Measurements from ENCODE around the gene BACH2. TPM values are rescaled to one million over a fixed set of nuclear protein-coding genes. Genes with fewer than 3 reads are reported as not detected.

Gene BACH2
- total RNA-seq, 1 experiment from 2014 or later: 3.3 TPM

DNA sequence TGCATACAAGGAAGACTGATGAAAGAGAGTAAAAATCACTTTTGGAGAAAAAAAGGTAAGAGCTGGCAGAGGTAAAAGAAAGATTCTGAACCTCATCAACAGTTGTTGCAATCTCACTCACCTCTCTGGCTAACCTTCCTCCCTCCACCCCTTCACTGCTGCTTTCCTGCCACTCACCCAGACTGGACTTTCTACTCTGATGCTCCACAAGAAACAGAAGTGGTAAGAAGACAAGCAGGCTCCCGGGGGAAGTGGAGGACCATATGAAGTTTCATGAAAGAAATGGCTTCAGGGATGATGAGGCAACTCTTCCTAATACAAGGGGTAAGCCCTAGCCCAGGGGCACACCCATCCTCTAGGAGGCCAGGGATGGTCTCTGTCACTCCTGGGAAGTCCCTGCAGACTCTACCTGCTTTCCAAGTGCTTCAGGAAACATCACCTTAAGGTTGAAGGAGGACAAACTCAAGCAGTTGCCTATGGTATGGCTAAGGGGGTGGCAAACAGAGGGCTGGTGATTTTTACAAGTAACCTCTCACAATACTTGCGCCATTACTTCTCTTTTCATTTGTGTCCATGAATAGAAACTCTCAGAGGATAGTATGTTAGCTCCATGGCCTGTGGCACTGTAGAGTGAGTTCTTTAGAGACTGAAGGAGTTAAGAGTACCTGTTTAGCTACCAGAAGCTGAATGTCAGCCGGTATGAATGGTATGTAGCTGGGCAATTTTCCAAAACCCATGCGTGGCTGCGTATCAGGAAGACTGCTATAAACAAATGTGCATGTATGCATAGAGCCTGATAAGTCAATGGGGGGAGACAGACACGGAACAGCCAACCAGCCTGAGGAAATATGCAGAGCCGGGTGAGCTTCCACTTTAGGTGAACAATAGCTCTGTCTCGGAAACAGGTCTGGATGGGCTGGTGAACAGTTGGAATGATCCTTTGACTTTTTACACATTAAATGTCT, 112.0 kb downstream of the BACH2 start (continued):
- TF ChIP-seq, protein P1, sequence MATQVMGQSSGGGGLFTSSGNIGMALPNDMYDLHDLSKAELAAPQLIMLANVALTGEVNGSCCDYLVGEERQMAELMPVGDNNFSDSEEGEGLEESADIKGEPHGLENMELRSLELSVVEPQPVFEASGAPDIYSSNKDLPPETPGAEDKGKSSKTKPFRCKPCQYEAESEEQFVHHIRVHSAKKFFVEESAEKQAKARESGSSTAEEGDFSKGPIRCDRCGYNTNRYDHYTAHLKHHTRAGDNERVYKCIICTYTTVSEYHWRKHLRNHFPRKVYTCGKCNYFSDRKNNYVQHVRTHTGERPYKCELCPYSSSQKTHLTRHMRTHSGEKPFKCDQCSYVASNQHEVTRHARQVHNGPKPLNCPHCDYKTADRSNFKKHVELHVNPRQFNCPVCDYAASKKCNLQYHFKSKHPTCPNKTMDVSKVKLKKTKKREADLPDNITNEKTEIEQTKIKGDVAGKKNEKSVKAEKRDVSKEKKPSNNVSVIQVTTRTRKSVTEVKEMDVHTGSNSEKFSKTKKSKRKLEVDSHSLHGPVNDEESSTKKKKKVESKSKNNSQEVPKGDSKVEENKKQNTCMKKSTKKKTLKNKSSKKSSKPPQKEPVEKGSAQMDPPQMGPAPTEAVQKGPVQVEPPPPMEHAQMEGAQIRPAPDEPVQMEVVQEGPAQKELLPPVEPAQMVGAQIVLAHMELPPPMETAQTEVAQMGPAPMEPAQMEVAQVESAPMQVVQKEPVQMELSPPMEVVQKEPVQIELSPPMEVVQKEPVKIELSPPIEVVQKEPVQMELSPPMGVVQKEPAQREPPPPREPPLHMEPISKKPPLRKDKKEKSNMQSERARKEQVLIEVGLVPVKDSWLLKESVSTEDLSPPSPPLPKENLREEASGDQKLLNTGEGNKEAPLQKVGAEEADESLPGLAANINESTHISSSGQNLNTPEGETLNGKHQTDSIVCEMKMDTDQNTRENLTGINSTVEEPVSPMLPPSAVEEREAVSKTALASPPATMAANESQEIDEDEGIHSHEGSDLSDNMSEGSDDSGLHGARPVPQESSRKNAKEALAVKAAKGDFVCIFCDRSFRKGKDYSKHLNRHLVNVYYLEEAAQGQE (IDR thresholded peaks at IDR 0.05; ENCODE audit: low read depth): no peak
- TF ChIP-seq RAD21 (IDR thresholded peaks at IDR 0.05; ENCODE audit: low read depth) (no peak), EGR1 (IDR thresholded peaks at IDR 0.05; ENCODE audit: low read depth) (no peak), EZH2 (IDR thresholded peaks at IDR 0.05) (no peak), POLR2A (IDR thresholded peaks at IDR 0.05; ENCODE audit: borderline replicate concordance, extremely low read depth, insufficient read depth, insufficient read length) (no peak)

DNA sequence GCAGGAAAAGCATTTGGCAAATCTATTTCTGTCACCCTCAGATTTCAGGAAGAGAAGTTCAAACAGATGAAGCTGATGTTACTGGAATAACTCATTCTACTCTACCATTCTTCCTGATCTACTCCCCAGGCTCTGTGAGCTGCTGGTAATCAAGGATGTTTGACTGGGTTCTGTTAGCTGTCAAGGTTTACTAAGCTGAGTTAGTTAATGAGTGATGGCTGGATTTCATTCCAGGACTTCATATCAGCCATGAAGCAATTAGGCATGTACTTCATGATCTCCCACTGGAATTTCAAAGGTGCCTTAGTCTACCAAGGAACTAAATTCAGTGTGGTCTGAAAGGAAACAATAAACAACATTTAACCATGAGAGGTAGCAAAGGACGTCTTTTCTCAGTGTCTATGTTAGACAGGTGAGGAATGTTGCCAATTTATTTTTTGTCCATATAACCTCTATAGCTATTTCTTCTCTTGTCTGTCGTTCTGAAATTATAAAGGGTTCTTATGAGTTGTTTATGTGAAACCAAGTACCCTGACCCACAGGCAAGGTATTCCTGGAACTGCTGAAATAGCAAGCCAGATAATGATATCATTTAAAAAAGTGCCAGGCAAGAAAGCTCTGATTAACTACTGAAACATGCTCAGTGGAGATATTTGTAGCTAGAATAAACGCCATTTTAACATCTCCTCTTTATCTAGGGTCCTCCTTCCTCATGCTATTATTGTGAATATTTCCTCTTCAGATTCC, 112.9 kb downstream of the BACH2 start:
- Histone ChIP-seq H3K9me2 (ENCODE audit: insufficient read depth) (no peaks in the 10 kb centered on the region), H3K9me3 (ENCODE audit: control insufficient read depth in 1 of 2, insufficient read depth in 1 of 2, low read depth in 1 of 2, low read length in 2 of 2) (no peaks in the 10 kb centered on the region), H3K9ac (ENCODE audit: low read length) (no peak overlapping the region), H4K20me1 (ENCODE audit: insufficient read depth) (no peaks in the 10 kb centered on the region), H3K27me3 (ENCODE audit: insufficient read depth, low read length) (no peaks in the 10 kb centered on the region), H3K36me3 (ENCODE audit: control insufficient read depth in 1 of 2, insufficient read depth in 2 of 2, low read length in 2 of 2) (no peaks in the 10 kb centered on the region), H3K27ac (ENCODE audit: low read depth, low read length) (no peak overlapping the region), H2AFZ (ENCODE audit: low read depth, low read length, poor library complexity, severe bottlenecking) (no peak overlapping the region), H3K4me1 (ENCODE audit: control insufficient read depth in 1 of 2, insufficient read depth in 2 of 2, low read length in 2 of 2) (peaks cover 7 to 18% of the 10 kb centered on the region in 2 experiments), H3K4me2 (ENCODE audit: low read length) (no peak overlapping the region), H3K4me3 (replicated peaks in 1 of 2; ENCODE audit: low read depth in 1 of 2, low read length in 2 of 2) (no peak overlapping the region), H3K79me2 (ENCODE audit: insufficient read depth, low read length) (no peaks in the 10 kb centered on the region)
- ATAC-seq: no peak
- CTCF ChIA-PET: interaction anchor here (0.7 kb wide), 1 partner anchor 37 kb away, joined by 3 read pairs; no protein-coding TSS in a partner anchor
- intact Hi-C loops (cut with micrococcal nuclease): no loop called here
- POLR2A ChIA-PET: no interaction called here
- TF ChIP-seq, protein P1 (IDR thresholded peaks at IDR 0.05; ENCODE audit: low read depth): no peak
- no peak for TF ChIP-seq YY1 (IDR thresholded peaks at IDR 0.05; ENCODE audit: extremely low read depth, insufficient replicate concordance, low read depth, low read length)
- no peak for TF ChIP-seq FOSL1 (IDR thresholded peaks at IDR 0.05; ENCODE audit: low read depth)
- no peak for TF ChIP-seq JUND (IDR thresholded peaks at IDR 0.05)
- TF ChIP-seq EGR1 (IDR thresholded peaks at IDR 0.05; ENCODE audit: low read depth): no peak
- no peak for TF ChIP-seq SRF (IDR thresholded peaks at IDR 0.05; ENCODE audit: low read depth)
- DNase-seq (ENCODE audit: low read depth, low spot score): no peak
- BruUV-seq (replicated peaks): no TSS peak
- RAD21 ChIA-PET (ENCODE audit: low non-redundant PET in 1 of 2, low total read pairs in 2 of 2, uncharacterized antibody in 2 of 2, unreplicated experiment in 2 of 2): no interaction called here

Data from HCT116 (cell line).